Mucosa of rectum (tissue), 2 donors: ENCODE results near the gene KCNMB2.

Experiments
- H3K27ac ChIP-seq, 2 donors: one replicate each; pipeline ENCODE4 v1.7.0; 2013; ENCODE audit warnings: inconsistent platforms in 2 of 2, low read depth in 2 of 2, low read length in 2 of 2
- H3K27me3 ChIP-seq, 2 donors: one replicate each; pipeline ENCODE4 v1.7.0; 2013; ENCODE audit warnings: low read length in 2 of 2; ENCODE audit not compliant: control insufficient read depth in 2 of 2, insufficient read depth in 2 of 2
- H3K36me3 ChIP-seq, 2 donors: one replicate each; pipeline ENCODE4 v1.7.0; 2013; ENCODE audit warnings: low read length in 2 of 2; ENCODE audit not compliant: control insufficient read depth in 2 of 2, insufficient read depth in 2 of 2
- H3K4me1 ChIP-seq, 2 donors: one replicate each; pipeline ENCODE4 v1.7.0; 2013; ENCODE audit warnings: low read length in 2 of 2, mild to moderate bottlenecking in 1 of 2; ENCODE audit not compliant: control insufficient read depth in 2 of 2, insufficient read depth in 2 of 2
- H3K4me3 ChIP-seq, 2 donors: one replicate each; pipeline ENCODE4 v1.7.0; 2013; ENCODE audit warnings: low read length in 2 of 2
- H3K9ac ChIP-seq, 2 donors: one replicate each; pipeline ENCODE4 v1.7.0; 2013; ENCODE audit warnings: low read length in 2 of 2, low read depth in 1 of 2, mild to moderate bottlenecking in 1 of 2
- H3K9me3 ChIP-seq, 2 donors: one replicate each; pipeline ENCODE4 v1.7.0; 2013; ENCODE audit warnings: low read length in 2 of 2; ENCODE audit not compliant: control insufficient read depth in 2 of 2
- donor health status: healthy.
- donor health status: Normal muscosa, but diverticular disease.

Gene KCNMB2

DNA sequence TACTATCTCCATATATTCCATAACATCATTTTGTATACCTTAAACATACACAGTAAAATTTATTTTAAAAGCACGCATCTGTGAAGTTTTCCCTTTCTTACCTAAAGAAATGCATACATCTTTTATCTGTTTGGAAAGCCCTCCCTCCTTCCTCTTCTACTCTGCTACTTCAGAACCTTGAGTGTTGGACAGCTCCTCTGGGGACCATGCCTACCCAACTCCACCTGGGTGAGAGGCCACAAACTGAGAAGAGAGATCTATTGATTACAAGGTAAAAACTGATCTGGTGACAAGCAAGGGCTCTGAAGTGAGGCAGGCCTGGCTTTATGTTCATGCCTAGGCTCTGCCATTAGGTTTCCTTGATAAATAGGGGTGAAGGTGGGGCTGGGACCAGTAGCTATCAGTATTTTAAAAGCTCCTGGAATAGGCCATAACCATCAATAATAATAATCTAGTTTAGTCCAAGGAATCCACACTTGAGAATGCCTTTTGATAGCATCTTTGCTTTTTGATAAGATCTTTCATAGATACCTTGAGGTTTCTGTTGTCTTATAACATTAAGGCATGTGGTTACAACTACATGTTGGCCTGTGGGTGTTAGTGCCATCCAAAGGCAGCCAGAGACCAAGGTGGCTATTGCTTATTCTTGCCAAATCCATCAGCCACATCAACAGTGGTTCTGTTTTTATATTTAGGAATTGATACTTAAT lies 148.8 kb downstream of the KCNMB2 start:
- no peak overlapping the region for H3K4me3 ChIP-seq
- H3K27ac ChIP-seq = no peak overlapping the region

DNA sequence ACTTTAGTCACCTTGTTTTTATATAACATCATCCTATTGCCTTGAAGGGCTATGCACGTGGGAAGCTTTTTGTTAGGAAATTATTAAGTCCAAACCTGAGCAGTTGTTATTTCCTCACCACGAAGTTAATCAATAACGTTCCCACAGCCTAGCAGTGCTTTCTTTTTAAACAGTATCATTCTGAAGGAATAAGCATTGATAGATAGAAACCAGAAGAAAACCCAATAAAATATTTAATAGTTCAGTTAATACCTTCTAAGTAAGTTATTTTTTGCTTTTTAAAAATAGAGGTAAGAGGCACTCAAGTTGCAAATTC lies 149.3 kb downstream of the KCNMB2 start:
- no peak overlapping the region for H3K9ac ChIP-seq
- H3K4me3 ChIP-seq = no peak overlapping the region
- no peaks in the 10 kb centered on the region for H3K9me3 ChIP-seq
- H3K36me3 ChIP-seq = no peaks in the 10 kb centered on the region
- no peaks in the 10 kb centered on the region for H3K27me3 ChIP-seq
- H3K27ac ChIP-seq = no peak overlapping the region
- H3K4me1 ChIP-seq = no peaks in the 10 kb centered on the region

More for the DNA sequence above, 148.8 kb downstream of the KCNMB2 start:
- H3K4me1 ChIP-seq = no peaks in the 10 kb centered on the region
- no peaks in the 10 kb centered on the region for H3K9me3 ChIP-seq
- no peaks in the 10 kb centered on the region for H3K36me3 ChIP-seq
- no peak overlapping the region for H3K9ac ChIP-seq
- H3K27me3 ChIP-seq = no peaks in the 10 kb centered on the region

DNA sequence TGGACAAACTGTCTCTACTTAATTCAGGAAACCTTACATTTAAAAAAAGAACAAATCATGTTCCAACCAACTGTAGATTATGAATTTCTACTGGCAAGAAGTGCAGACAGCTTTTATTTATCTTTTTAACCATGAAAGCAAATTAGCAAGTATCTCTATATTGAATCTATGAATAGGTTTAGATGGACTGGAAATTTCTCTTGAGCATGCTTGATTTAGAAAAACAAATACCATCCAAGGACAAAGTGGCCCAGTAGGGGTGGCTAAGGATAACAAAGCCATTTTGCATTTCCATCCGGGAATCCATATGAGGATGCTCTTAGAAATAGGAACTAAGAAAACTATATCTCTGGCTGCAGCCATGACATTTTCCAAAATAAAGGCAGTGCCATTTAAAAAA lies 150.6 kb downstream of the KCNMB2 start:
- H3K27ac ChIP-seq = no peak overlapping the region
- no peak overlapping the region for H3K4me3 ChIP-seq
- no peaks in the 10 kb centered on the region for H3K4me1 ChIP-seq
- no peaks in the 10 kb centered on the region for H3K9me3 ChIP-seq
- H3K36me3 ChIP-seq = no peaks in the 10 kb centered on the region
- H3K27me3 ChIP-seq = no peaks in the 10 kb centered on the region
- no peak overlapping the region for H3K9ac ChIP-seq

DNA sequence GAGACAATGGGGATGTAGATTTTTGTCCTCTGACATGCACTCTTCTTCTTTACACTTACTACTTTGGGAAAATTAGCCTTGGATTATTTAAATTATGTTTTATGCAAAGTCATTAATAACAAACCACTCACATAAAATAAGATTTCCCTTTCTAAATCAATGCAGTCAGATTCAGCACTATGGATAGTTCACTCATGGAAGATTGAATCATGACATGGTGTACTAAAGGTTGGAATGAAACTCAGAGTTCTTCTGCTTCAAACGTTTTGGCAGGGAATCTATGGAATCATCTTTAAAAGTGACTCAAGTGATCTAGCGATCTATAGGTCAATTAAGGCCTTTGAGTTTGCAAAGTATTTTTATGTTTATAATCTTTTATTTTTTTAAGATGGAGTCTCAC lies 154.3 kb downstream of the KCNMB2 start:
- no peaks in the 10 kb centered on the region for H3K9me3 ChIP-seq
- H3K4me3 ChIP-seq = no peak overlapping the region
- no peaks in the 10 kb centered on the region for H3K36me3 ChIP-seq
- no peaks in the 10 kb centered on the region for H3K27me3 ChIP-seq
- no peak overlapping the region for H3K27ac ChIP-seq
- H3K4me1 ChIP-seq = no peaks in the 10 kb centered on the region
- H3K9ac ChIP-seq = no peak overlapping the region

DNA sequence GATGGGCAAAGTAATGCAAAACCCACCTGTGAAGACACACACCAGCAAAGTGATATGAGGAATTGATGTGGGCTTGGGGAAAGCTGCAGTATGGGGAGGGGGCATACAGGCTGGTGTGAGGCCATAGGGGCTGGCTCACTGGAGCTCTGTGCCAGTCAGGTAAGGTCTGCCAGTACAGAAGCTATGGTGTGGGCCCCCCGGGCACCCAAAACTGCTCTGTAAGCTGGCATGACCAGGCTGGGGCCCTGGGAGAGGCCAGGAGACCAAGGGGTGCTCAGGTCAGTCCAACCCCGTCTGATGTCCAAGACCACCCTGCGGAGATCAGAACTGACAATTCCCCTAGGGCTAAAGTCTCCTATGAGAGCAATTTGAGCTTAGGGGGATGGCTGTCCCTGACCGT lies 163.1 kb downstream of the KCNMB2 start:
- H3K9me3 ChIP-seq = no peaks in the 10 kb centered on the region
- H3K9ac ChIP-seq = no peak overlapping the region
- H3K27ac ChIP-seq = no peak overlapping the region
- H3K27me3 ChIP-seq = no peaks in the 10 kb centered on the region
- no peaks in the 10 kb centered on the region for H3K4me1 ChIP-seq
- no peaks in the 10 kb centered on the region for H3K36me3 ChIP-seq
- no peak overlapping the region for H3K4me3 ChIP-seq

DNA sequence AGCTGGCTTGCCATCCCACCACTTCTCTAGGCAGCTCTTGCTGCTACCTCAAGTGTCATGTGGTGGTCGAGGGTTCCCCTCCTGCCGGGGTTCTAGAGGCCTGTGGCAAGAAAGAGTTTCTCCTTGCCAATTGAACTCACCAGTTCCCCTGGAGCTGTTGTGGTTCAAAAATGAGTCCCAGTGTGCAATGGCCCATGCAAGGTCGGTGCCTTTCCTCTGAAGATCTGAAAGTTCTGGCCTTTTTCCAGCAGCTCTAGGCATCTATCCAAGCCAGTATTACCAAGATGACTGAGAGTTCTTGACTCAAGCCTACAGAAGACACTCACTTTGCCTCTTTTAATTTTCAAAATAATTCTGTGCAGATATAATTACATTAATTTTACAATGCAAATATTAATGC lies 163.6 kb downstream of the KCNMB2 start:
- no peaks in the 10 kb centered on the region for H3K27me3 ChIP-seq
- H3K9me3 ChIP-seq = no peaks in the 10 kb centered on the region
- H3K36me3 ChIP-seq = no peaks in the 10 kb centered on the region
- no peaks in the 10 kb centered on the region for H3K4me1 ChIP-seq
- no peak overlapping the region for H3K4me3 ChIP-seq
- no peak overlapping the region for H3K27ac ChIP-seq
- H3K9ac ChIP-seq = no peak overlapping the region

DNA sequence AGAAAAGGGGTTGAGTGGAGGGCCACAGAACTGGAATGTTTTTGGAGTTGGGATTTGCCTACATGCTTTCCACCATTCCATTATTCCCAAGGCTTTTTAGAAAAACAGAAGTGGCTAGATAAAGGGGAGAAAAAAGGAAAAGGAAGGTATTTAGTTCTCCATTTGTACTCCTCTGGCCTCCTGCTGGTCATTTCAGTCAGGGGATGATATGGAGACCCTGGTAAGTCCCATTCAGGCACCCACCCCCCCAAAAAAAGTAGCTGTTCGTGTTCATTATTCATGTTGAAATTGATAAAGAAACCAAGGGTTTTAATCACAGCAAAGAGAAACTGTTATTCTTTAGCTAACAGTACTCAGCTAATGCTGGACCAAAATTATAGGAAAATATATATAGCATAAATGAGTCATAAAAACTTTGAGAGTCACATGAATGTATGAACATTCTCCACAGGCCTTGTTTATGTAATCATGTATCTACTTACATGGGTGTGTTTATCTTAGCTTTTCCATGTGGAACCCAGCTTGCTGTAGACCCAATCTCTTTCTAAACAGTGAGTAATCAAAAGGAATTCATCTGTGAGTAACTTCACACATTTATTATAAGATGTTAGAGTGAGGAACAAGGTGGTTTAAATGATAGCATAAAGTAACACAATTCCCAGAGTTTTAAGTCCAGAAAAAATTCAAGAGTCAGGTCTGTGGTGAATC lies 167.2 kb downstream of the KCNMB2 start:
- Histone ChIP-seq H3K36me3 (no peaks in the 10 kb centered on the region), H3K9ac (no peak overlapping the region), H3K27ac (no peak overlapping the region)

DNA sequence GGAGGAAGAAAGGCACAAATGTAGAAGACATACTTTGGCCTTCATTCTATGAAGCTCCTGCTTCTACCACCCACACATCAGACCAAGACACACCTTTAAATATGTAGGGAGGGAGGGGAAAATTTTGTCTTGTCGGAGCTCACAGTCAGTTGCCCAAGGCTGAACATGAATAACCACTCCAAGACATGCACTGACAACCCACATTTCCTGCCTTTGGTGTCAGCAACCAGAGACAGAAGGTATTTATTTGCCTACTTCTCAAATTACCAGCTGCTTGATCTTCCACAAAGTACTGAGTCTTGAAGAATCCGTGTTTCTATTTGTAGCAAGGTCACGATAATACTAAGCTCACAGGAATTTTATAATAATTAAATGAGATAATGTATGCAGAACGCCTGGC lies 169.7 kb downstream of the KCNMB2 start:
- Histone ChIP-seq H3K27me3 (no peaks in the 10 kb centered on the region), H3K4me1 (no peaks in the 10 kb centered on the region), H3K27ac (no peak overlapping the region), H3K36me3 (no peaks in the 10 kb centered on the region), H3K9ac (no peak overlapping the region), H3K9me3 (no peaks in the 10 kb centered on the region), H3K4me3 (no peak overlapping the region)

More for the DNA sequence above, 167.2 kb downstream of the KCNMB2 start:
- no peaks in the 10 kb centered on the region for H3K9me3 ChIP-seq
- H3K4me3 ChIP-seq = no peak overlapping the region
- no peaks in the 10 kb centered on the region for H3K27me3 ChIP-seq
- no peaks in the 10 kb centered on the region for H3K4me1 ChIP-seq

DNA sequence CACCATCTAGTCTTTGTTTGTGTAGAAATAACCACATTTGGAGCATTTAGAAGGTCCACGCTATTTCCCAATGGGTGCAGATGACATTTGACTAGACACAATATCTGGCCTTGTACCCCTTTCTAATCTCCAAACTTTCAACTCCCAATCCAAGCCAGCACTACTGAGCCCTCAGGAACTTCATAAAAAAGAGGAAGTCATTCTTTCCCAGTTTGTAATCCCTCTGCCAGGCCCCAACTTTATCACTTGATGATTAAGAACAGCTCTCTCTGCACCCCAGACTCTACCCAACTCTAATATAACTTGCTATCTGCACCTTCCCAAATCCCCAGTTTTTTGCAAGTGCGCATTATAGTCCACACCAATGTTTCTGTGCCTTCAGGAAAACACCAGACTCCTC lies 170.2 kb downstream of the KCNMB2 start:
- Histone ChIP-seq H3K27me3 (no peaks in the 10 kb centered on the region), H3K27ac (no peak overlapping the region), H3K9ac (no peak overlapping the region), H3K4me3 (no peak overlapping the region), H3K4me1 (no peaks in the 10 kb centered on the region), H3K9me3 (no peaks in the 10 kb centered on the region), H3K36me3 (no peaks in the 10 kb centered on the region)

DNA sequence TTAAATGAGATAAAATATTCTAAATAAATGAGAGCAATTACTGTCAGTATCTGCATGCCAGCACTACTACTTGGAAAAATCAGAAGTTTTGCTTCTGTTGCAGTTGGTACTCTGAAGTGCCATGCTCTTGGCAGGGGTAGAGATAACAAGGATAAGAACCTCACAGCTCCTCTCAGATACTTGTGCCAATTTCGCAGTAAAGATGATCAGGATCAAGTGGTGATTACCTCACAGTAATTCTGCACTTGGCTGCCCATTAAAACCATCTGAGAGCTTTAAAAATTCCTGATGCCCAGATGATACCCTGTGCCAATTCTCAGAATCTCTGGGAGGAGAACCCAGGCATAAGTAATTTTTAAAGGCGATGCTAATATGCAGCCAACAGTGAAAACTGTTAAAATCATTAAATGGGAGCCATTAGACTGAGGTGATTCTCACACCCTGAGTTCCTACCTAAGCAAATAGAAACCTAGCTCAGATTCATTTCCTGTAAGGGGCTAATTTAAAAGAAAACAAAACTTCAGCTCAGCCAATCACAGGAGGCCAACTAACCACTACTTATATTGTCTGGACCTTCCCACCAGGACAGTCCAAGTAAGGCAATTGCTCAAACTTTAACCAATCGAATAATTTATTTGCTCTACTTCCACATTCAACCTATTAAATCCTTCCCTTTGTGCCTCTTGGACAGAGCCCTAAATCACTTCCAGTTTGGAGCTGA lies 171.2 kb downstream of the KCNMB2 start:
- H3K9me3 ChIP-seq = no peaks in the 10 kb centered on the region
- H3K9ac ChIP-seq = no peak overlapping the region
- H3K27me3 ChIP-seq = no peaks in the 10 kb centered on the region
- H3K36me3 ChIP-seq = no peaks in the 10 kb centered on the region
- H3K27ac ChIP-seq = no peak overlapping the region
- no peak overlapping the region for H3K4me3 ChIP-seq
- H3K4me1 ChIP-seq = no peaks in the 10 kb centered on the region
